Fibroblast of skin of scalp (primary cell): ENCODE results near the gene HHATL.

Source experiments
- DNase-seq: peaks from one replicate; pipeline ENCODE4 v3.0.0-alpha.2; 2013

HHATL gene

DNA sequence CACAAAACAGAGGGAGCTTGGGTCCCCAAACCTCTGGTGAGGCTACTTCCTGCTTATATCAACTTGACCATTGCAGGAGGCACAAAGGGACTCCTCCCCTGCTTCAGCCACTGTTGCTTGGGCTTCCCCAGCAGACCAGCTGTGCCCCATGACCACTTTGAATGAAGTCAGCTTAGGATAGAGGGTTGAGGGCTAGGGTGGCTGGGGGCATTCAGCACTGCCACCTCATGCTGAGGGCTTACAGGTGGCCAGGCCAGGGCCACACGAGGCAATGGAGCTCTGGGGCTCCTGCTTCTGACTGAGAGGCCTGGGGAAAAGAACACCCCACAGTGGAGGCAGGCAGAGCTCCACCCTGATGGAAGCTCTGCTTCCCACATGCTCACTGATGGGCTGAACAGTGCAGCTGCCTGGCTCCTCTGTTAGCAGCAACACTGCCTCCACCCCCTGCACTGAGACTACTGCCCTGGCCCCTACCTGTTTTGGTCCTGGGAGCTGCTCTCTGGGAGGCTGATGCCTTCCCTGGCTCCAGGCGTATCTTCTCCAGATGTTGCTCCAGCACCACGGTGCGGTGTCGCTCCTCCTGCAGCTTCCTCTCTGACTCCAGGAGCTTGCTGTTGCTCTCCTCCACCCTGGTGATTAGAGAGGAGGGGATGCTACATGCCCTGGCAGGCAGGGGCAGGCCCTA is 10.2 kb upstream of the HHATL start:
- no peak for DNase-seq

DNA sequence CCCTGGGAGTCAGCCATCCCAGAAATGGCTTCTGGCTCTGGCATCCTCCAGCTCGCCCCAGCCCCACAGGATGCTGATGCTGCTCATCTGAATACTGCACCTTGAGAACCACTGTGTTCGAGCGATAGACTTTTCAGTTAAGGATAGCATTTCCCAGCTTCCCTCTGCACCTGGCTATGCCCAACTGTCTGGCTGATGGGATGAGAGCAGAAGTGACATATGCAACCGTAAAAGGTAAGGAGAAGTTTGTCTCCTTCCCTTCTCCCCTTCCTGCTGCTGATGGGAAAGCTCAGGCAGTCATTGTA is 9.7 kb upstream of the HHATL start:
- no peak for DNase-seq

DNA sequence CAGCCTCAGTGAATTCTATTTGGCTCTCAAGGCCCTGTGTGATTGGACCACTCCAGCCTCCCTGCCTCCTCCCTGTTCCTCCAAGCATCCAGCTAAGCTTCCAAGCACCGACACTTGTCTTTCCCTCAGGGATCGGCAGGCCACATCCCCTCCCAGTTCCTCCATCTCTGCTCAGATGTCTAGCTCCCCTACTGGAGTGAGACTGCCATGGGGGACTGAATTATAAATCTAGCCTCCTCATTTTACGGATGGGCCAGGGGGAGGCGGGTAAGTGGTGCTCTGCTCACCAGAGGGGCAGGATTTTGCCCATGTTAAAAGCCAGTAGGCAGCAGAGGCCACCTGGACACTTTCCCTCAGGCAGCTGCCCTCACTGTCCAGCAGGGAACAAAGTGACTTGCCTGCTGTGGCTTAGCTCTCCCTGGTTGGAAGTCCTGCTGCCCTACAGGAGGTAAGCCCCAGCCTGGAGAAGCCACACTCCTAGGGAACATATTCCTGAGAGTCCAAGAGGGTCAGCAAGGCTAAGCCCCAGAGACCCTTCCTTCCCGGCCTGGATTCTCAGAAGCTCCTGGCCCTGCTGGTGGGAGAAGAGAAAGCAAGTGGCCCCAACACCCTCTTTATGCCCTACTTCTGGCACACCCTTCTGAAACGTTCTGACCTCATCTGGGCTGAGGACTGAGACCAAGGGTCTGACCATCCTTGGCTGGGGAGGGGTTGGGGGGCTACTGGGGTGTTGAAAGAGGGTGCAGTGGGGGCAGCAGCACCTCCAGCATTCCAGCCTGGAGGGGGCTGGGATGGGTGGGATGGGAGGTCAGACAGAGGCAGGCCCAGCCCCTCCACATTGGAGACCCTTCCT is 9.1 kb upstream of the HHATL start:
- DNase-seq, result peak; percentile 3

DNA sequence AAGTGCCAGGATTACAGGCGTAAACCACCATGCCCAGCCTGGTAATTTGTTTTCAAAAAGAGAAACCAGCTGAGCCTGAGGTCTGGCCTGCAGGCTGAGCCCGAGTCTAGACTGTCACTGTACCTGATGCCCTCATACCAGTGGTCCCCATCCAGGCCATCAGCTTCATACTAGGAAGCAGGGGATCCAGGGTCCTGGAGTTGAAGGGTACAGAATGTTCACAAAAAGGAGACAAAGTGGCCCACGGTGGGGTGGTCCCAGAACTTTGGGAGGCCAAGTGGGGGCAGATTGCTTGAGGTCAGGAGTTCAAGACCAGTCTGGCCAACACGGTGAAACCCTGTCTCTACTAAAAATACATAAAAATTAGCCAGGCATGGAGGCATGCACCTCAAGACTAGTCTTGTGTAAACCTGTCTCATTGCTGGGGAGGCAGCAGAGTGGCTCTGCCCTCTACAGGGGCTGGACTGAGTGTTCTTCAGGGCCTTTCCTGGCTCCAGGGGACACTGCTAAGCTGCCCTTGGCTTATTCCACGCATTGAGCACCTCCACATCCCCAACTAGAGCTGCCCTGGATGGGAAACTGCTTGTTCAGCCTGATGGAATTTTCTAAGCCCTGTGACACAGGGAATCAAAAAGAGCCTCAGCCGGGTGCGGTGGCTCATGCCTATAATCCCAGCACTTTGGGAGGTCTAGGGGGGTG is 7.9 kb upstream of the HHATL start:
- no peak for DNase-seq

DNA sequence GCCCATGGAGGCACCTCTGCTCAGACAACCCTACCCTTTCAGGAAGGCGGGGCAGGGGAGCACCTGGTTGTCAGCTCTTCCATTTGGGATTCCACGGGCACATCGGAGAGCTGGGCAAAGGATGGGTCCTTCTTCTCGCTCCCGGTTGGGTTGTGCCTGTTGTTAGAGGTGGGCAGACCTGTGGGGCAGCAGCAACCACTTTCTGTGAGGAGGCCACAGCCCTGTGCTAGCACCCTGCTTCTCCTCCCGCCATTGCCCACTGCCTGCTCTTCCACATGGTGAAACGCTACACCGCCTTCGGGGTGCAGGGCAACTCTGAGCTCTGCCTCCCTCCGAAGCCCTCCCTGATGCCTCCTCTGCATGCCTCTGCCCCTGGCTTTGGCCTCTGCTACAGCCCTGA is 7.0 kb upstream of the HHATL start:
- DNase-seq, result no peak

DNA sequence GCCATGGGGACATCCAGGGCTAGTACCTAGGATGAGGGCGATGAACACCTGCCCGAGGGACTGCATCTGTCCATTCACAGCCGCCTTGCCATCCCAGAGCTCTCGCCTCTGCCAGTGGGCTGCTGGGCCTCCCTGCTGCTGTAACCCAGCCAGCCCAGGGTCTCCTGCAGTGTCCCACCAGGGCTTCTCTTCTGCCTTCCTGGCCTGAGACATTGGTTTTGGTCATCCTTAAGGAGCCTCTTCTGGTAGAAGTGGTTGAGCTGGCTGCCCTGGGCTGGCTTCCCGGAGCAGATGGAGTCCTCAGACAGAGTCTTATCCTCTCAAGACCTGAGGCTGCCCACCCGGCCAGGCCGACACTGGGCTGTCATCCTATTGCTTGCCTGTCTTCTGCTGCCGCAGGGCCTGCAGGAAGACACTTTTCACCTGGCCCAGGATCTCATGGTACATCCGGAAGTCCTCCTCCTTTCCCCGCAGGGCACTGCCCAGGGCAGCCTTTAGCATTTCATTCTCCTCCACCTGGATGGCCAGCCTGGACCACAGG is 6.1 kb upstream of the HHATL start:
- DNase-seq, result no peak

DNA sequence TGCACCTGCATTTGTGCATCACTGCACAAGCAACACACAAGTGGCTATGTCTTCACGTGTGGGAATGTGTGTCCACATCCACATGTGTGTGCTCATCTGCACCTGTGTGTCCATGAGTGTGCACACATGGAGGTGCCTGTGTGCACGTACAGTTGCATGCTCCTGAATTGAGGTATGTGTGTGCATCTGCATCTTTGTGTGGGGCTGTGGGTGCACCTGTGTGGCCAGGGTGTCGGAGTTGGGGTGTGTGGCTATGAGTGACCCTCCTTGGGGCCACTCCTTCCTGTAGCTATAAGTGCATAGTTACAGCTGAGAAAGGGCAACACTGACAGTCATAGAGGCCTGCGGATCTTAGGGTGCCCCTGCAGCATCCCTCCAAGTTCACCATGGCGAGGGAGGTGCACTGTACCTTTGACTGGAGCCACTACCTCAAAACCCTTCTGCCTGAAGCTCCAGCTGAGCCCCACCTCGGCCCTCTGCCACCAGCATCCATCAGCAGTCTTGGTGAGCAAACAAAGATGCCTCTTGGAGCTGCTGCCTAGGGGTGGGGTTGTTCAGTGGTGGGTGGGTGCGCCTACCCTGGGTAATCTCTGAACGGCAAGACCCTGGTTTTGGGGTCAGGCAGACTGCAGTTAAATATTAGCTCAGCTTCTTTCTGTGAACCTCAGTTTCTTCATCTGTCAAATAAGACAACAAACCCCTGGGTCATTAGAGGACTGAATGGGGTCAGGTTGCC is 5.2 kb upstream of the HHATL start:
- DNase-seq, result no peak

DNA sequence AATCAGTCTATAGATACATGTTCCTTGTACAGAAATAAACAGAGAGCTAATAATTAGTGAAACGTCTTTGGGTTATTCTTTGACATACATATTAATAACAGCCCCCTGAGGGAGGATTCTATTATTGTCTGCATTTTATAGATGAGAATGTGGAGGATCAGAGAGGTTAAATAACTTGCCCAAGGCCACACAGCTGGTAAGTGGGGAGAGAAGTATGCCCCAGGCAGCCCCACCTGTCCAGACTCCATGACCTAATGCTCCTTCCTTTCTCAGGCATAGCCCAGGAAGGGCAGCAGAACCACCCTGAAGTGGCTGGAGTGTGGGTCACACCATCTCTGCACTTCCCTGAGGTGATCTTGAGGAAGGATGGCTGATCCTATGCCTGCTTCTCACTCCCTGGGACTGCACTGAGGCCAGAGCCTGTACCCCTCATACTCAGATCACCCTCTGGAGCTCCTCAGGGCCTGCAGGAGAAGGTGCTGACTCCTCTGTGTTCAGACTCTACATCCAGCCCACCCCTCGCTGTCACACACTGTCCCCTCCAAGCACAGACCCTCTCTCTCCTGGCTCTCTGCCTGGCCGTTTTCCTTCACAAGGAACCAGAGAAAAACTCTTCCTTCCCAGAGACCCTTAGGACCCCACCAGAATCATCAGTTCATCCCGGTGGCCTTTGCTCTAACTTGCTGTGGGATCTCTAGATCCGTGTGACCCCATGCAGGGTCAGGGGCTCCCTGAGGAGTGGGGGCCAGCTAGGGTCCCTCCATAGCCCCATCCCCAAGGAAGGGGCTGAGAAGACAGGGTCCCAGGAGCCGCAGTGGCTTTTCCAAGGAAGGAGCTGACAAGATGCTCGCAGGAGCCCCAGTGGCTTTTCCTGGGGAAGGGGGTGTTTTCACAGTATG is 4.4 kb upstream of the HHATL start:
- DNase-seq, result no peak

DNA sequence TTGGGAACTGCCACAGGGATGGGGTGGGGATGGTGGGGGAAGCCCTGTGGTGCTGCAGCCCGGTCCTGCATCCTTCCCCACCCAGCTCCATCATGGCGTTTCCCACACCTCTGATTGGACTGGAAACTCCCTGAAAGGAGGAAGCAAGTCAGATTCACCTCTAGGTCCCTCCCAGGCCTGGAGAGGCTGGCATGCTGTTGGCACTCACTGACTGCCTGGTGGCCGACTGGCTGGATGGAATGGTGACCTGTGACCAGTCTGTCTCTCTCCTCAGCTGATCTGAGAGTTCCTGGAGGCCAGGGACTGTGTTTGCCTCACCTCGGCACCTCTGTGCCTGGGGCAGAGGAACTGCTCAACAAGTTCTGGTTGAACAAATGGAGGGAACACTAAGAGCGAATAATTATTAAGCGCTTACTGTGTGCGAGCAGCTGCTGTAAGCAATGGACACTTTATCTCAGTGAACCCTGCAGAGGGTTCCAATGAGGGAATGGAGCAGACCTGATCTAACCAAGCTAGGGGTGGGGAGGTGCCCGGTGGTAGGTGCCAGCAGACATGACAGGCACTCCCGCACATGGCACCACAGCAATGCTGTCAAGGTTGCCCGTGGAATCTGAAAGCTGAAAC is 3.5 kb upstream of the HHATL start:
- no peak for DNase-seq

DNA sequence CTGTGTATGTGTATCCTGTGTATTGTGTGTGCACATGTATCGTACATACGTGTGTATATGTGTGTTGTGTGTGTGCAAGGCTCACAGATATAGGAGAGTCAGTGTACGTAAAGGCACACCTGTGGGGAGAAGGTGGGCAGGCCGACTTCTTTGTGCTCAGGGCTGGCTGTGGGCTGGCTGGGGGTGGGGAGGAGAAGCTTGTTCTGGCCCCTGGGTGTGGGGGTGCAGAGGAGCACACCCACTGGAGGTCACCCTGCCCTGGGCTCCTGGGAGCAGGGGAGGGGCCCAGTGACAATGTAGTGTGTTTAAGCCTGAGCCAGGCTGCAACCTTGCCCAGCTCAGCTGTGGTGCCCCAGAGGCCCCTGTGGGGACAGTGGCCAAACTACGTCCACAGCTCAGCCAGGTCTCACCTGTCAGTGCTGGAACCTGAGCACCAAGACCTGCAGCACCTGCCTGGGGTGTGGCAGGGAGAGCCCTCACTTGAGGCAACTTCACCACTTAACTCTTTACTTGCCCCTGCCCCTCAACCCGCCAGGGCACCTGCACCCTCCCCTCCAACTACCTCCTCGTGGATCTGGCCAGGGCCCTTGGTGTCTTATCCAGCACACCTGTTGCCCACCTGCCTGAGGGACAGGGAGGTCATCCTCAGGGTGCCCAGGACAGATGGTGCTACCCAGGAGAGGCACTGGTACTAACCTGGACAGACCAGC is 2.6 kb upstream of the HHATL start:
- DNase-seq, result no peak

DNA sequence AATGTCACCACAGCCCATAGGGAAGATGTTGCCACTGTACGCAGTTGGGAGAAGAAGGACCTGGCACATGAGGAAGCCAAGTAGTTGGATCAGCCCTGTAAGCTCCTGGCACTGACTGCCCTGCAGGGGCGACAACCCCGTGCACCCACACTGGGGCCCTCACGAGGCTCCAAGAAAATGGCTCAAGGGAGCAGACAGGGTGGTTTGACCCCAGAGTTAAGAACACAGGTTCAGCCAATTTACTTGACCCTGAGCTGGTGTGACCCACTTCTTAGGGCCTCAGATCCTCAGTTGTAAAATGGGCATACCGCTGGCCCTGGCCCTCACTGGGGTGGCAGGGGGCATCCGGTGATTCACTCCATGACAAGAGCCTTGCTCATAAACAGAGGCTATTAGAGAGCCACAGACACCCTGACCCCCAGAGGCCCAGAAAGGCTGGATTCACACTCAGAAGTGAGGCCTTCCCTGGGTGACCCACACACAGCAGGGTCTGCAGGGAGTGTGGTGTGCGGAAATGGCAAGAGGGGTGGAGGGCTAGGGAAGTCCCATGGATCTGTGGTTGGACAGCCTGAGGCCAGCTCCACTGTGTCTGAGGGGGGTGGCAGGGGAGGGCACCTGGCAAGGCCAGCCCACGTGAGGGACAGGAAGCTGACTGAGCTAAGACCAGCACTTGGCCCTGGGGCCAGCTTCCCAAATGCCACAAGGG is 1.7 kb upstream of the HHATL start:
- no peak for DNase-seq

DNA sequence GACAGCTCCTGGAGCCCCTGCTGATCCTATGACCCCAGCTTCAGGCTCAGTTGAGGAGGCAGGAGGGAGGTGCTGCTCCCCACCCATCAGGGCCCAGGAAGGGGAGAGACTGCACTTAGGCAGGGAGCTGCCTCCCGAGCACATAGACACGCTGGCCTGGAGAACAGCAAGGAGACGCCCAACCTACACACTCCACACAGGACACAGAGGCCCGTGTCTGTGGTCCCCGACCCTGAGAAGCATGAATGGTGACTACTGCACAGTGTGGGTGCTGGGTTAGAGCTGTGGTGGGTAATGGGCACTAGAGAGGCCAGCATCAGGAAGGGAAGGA is 1.1 kb upstream of the HHATL start:
- no peak for DNase-seq

DNA sequence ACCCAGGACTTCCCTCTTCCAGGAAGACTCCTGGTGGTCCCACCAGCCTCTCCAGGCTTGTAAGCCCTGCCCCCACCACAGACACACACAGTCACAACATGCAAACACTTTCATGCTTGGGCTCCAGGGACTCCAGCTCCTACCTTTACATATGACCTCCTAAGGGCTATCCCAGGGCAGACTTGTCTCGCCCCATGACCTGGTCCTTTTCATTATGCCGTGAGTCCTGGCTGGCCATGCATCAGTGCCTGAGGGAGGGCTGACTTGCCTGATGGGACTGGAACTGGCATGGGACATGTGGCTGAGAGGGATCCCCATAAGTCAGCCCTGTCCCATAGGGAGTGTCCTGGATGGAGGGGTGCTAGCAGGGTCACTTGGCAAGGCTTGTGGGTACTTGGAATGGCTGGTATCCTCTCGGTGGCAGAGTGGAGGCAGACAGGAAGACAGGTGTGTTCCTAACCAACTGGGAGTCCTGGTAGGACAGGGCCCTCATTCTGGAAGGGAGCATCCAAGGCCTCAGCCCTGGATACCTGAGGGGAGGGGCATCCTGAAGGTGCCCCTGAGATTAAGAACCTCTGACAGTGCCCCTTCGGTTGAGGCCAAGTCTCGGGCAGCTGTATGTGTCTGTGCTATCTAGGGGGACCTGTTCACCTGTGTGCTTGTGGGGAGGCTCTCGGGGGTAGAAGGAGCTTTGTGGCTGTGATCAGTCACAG is 540 bp upstream of the HHATL start:
- no peak for DNase-seq

DNA sequence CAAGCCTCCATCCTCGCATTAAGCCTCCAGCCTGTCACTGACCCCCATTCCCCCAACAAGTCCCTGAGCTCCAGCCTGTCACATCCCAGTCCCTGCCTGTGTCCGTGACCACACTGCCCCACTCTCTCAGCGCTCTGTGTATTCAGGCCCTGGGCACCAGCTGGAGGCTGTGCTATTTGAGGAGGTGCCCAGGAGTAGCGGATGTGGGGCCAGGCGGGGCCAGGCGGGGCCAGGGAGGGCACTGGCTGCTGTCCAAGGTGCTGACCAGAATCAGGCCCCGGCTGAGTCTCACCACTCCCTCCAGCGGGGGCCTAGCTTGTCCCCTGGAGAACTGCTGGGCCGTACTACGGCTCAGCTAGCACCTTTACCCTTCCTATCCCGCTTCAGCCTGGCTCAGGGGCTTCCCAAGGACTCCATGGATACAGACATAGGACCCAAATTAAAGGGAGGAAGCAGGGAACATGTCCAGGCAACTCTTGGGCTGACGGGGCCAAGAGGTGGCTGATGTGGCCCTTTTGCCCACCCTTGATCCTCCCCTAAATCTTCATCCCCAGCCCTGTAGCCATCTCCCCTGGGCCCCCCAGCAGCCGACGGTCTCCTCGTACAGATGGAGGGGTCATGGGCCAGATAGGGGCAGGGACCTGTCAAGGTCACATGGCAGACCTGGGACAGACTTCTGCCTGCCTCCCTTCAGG is 1.1 kb downstream of the HHATL start:
- DNase-seq, result peak; percentile 49

DNA sequence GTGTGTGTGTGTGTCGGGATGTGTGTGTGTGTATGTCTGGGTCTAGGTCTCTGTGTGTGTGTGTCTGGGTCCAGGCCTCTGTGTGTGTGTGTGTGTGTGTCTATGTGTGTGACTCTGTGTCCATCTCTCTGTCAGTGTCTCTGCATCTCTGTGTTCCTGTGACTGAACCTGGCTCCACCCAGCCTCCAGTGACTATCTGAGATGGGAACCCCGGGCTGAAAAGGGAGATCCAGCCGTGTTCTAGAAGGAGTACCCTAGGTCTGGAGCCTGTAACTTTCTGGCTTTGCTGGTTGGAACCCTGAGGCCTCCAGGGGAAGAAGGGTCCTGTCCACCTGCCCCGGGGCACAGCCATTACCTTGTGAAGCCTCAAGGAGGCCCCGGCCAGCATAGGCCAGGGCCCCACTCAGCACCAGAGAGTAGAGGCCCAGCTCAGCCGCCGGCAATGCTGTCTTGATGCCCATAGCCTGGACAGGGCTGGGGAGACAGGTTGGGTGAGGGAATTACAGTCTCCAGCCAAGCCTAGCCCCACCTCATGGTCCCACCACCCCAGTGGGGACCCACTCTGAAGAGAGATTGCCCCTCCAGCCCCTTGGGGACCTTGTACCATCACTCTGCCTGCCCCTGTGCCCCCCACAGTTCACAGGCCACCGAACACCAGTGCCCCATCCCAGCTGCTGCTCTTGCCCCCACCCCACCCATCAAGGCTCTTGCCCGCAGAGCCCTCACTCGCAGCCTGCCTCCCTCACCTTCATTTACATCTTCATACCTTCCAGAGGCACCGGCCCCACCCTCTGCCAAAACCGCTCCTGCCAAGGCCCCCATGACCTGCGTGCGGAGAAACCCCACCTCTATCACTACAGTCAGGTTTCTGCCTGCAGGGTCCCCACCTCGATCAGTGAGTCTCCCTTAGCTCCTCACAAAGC is 2.0 kb downstream of the HHATL start:
- no peak for DNase-seq

DNA sequence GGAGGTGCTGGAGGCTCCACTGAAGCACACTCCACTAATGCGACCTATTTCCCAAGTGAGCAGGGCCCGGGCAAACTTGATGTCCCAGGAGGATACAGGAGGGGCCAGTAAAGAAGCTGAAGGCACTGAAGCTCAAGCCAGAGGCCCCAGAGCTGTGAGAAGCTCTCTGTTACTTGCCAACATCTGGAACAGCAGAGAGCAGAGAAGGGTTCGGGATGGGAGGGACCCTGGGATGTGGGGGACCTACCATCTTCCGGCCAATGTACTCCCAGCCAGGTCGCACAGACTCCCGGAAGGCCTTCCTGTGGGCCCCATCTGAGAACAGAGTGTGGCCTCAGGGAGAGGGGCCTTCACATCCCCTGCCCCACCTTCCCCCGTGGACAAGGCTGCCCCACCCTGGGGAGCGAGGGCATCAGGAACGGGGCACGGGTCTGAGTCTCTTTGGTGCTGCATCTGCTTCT is 3.1 kb downstream of the HHATL start:
- DNase-seq, result no peak

DNA sequence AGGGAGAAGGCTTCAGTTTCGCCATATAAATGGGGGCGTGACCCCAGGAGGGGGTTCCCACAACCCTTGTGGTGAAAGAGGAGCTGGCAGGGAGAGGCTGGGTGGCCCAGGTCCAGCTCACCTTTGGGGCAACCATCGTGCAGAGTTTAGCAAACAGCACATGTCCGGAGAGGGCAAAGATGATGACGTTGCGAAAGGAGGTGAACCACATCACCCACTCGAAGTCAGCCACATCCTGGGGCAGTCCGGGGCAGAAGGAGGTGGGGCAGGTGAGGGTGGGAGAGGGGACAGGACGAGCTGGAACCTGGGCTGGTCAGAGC is 3.7 kb downstream of the HHATL start:
- DNase-seq, result no peak
